Endothelial cell of umbilical vein (primary cell): ENCODE measurements around the gene MCM5. TPM values are rescaled to one million over a fixed set of nuclear protein-coding genes. Genes with fewer than 3 reads are reported as not detected.

ENCODE experiments used
- BruUV-seq: library from RNA; stranded (reverse); fragments of 400-500 nt; replicated peaks from 2 replicates; lab custom pipeline; 2021; lab: Mats Ljungman, UMichigan
- CTCF ChIA-PET: fragments of 300-600, 350-600 bp; sonication (Branson Sonifier 250); formaldehyde crosslinking; loops from one replicate; lab custom pipeline; 2021; ENCODE audit warnings: antibody characterized with exemption, inconsistent platforms; lab: Charles Lee
- POLR2A ChIA-PET: fragments of 300-600, 350-600 bp; sonication (Branson Sonifier 250); formaldehyde crosslinking; loops from one replicate; lab custom pipeline; 2021; ENCODE audit warnings: antibody characterized with exemption, inconsistent platforms; lab: Charles Lee
- DNase-seq: peaks from one replicate; pipeline ENCODE4 v3.0.0-alpha.2; 2011; ENCODE audit warnings: low read depth, low spot score
- FAIRE-seq: peaks from 2 replicates; lab custom pipeline; 2011; peaks lifted over from hg19 to GRCh38; lab: Jason Lieb, UNC
- H2AFZ ChIP-seq: 2 replicates; pipeline ENCODE4 v1.6.0; 2012; ENCODE audit warnings: low read depth, low read length, control low read depth, inconsistent platforms
- H3K27ac ChIP-seq: 2 replicates; pipeline ENCODE4 v1.5.1; 2011; ENCODE audit warnings: low read depth, mild to moderate bottlenecking, control low read depth, low read length, moderate library complexity; ENCODE audit not compliant: insufficient read depth
- H3K27me3 ChIP-seq, 2 experiments: 2 replicates each; pipeline versions ENCODE4 v1.6.0 to v1.6.1; 2011; ENCODE audit warnings: low read length in 2 of 2, mixed read lengths in 1 of 2; ENCODE audit not compliant: control insufficient read depth in 2 of 2, insufficient read depth in 2 of 2
- H3K36me3 ChIP-seq, 2 experiments: 2 replicates in 1 of 2; 3 replicates in 1 of 2; pipeline ENCODE4 v1.5.1; 2011; ENCODE audit warnings: low read length in 2 of 2, mild to moderate bottlenecking in 1 of 2, moderate library complexity in 1 of 2; ENCODE audit not compliant: control insufficient read depth in 2 of 2, insufficient read depth in 2 of 2; ENCODE audit errors: extremely low read depth in 1 of 2
- H3K4me1 ChIP-seq: 3 replicates; pipeline ENCODE4 v1.5.1; 2011; ENCODE audit warnings: mild to moderate bottlenecking, low read length; ENCODE audit not compliant: control insufficient read depth, insufficient read depth; ENCODE audit errors: extremely low read depth
- H3K4me2 ChIP-seq: 2 replicates; pipeline ENCODE4 v1.6.1; 2011; ENCODE audit warnings: low read length, control low read depth, mixed read lengths; ENCODE audit not compliant: insufficient read depth
- H3K4me3 ChIP-seq, 3 experiments: fragments of 200-600 bp in 1 of 3; sonication (generic), shearing (Covaris generic) in 1 of 3; replicated peaks in 1 of 3; 2 replicates each; pipeline ENCODE4 v1.5.1; 2011 to 2016; ENCODE audit warnings: control low read depth in 3 of 3, low read length in 3 of 3, mild to moderate bottlenecking in 2 of 3, inconsistent platforms in 1 of 3, low read depth in 1 of 3, moderate library complexity in 1 of 3; ENCODE audit not compliant: insufficient read depth in 1 of 3
- H3K79me2 ChIP-seq: 2 replicates; pipeline ENCODE4 v1.6.0; 2012; ENCODE audit warnings: low read length, inconsistent platforms; ENCODE audit not compliant: control insufficient read depth, insufficient read depth
- H3K9ac ChIP-seq: replicated peaks from 2 replicates; pipeline ENCODE3; 2011; ENCODE audit warnings: low read length, control low read depth; ENCODE audit not compliant: insufficient read depth; ENCODE audit errors: extremely low read depth
- H3K9me1 ChIP-seq: replicated peaks from 3 replicates; pipeline ENCODE4 v1.6.0; 2011; ENCODE audit warnings: mild to moderate bottlenecking, low read length; ENCODE audit not compliant: control insufficient read depth, insufficient read depth; ENCODE audit errors: extremely low read depth
- H3K9me3 ChIP-seq: replicated peaks from 2 replicates; pipeline ENCODE4 v1.5.1; 2012; ENCODE audit warnings: low read length, inconsistent platforms; ENCODE audit not compliant: control insufficient read depth, insufficient read depth
- H4K20me1 ChIP-seq: replicated peaks from 2 replicates; pipeline ENCODE3; 2011; ENCODE audit warnings: mild to moderate bottlenecking, low read length; ENCODE audit not compliant: control insufficient read depth, insufficient read depth; ENCODE audit errors: extremely low read depth
- EZH2 ChIP-seq: IDR thresholded peaks from 2 replicates; pipeline ENCODE4 v1.6.1; 2012; ENCODE audit warnings: borderline replicate concordance, low read depth, mild to moderate bottlenecking, moderate library complexity, low read length, inconsistent platforms; ENCODE audit not compliant: severe bottlenecking
- FOS ChIP-seq: IDR thresholded peaks from 2 replicates; pipeline ENCODE4 v1.6.1; 2011; ENCODE audit warnings: mild to moderate bottlenecking, low read length, moderate library complexity, borderline replicate concordance; ENCODE audit not compliant: insufficient read depth
- GATA2 ChIP-seq: IDR thresholded peaks from 2 replicates; pipeline ENCODE4 v1.7.0; 2011; ENCODE audit warnings: low read depth, mild to moderate bottlenecking, moderate library complexity, mixed read lengths, low read length; ENCODE audit not compliant: insufficient read length, insufficient read depth
- JUN ChIP-seq: IDR thresholded peaks from 2 replicates; pipeline ENCODE4 v1.6.1; 2011; ENCODE audit warnings: borderline replicate concordance, low read depth; ENCODE audit not compliant: insufficient read length, insufficient read depth
- MYC ChIP-seq: IDR thresholded peaks from one replicate; pipeline ENCODE4 v1.6.1; 2011; ENCODE audit warnings: mild to moderate bottlenecking, low read depth, low read length
- POLR2A ChIP-seq: IDR thresholded peaks from 2 replicates; pipeline ENCODE4 v1.6.1; 2012; ENCODE audit warnings: low read depth, mild to moderate bottlenecking, control low read depth, low read length
- POLR2AphosphoS5 ChIP-seq: IDR thresholded peaks from 2 replicates; pipeline ENCODE4 v1.6.1; 2012; ENCODE audit warnings: low read depth, mild to moderate bottlenecking, control low read depth, low read length, moderate library complexity; ENCODE audit not compliant: insufficient read depth
- dilution Hi-C: fragments of 300-500 bp; cut with MboI; formaldehyde crosslinking; loops from one replicate; pipeline ENCODE4 v1.15.0; 2019; ENCODE audit warnings: low sequenced_read_pairs; ENCODE audit not compliant: extremely low pct_ligation_motif_present
- intact Hi-C: fragments of 100-400 bp; cut with micrococcal nuclease; formaldehyde crosslinking; loops from one replicate; pipeline ENCODE4 v1.10.0; 2022
- polyA plus RNA-seq, 4 experiments: library from polyadenylated mRNA; depleted of rRNA in 3 of 4; stranded (reverse) in 3 of 4; unstranded in 1 of 4; fragments of >200 nt; gene quantifications; 2 replicates each; pipeline versions ENCODE4 v1.2.1 to v1.2.3, GENCODE V29; 2011 to 2012; ENCODE audit warnings: missing spikeins in 1 of 4
- total RNA-seq: library from RNA; stranded (reverse); gene quantifications from 2 replicates; pipeline ENCODE4 v1.2.3, GENCODE V29; 2021
- TF ChIP-seq, protein P1 (sequence below), 2 donors: IDR thresholded peaks; 1 replicate in 1 of 2; 2 replicates in 1 of 2; pipeline ENCODE4 v1.5.1; 2011; ENCODE audit warnings: low read length in 2 of 2, mild to moderate bottlenecking in 2 of 2, moderate library complexity in 2 of 2, control low read depth in 1 of 2, inconsistent platforms in 1 of 2, low read depth in 1 of 2; ENCODE audit not compliant: insufficient read depth in 1 of 2; ENCODE audit errors: extremely low read depth in 1 of 2
- TF ChIP-seq, protein P2 (sequence below): IDR thresholded peaks from 2 replicates; pipeline ENCODE4 v1.6.1; 2011; ENCODE audit not compliant: insufficient read depth, insufficient read length

The MCM5 gene
- total and polyA plus RNA-seq, 2 donors (not counting 3 experiments of a cell fraction or from before 2014, with no cell fraction given) = 67.8 to 111 TPM

DNA sequence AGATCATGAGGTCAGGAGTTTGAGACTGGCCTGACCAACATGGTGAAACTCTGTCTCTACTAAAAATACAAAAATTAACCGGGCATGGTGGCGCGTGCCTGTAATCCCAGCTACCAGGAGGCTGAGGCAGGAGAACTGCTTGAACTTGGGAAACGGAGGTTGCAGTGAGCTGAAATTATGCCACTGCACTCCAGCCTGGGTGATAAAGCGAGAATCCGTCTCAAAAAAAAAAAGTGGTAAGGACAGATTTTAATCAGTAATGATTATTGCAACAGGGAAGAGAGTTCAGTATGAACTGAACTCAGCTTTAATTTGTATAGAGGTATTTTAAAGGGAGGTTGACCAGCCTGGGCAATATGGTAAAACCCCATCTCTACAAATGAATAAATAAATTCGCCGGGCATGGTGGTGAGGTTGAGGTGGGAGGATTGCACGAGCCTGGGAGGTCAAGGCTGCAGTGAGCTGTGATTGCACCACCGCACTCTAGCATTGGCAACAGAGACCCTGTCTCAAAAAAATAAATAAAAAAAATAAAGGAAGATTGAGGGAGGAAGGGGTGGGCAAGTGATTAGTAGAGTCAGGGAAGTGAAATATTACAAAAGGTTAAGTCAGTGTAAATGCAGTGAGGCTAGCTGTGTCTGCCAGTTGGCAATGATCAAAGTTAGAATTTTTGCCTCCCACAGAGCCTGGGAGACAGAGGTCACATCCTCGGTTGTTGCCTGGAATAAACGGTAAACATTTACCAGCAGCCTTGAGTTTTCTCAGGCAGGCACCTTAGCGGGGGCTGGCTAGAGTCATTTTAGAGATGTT is 2.6 kb upstream of the MCM5 start:
- H3K79me2 ChIP-seq = peaks cover 19% of the 10 kb centered on the region
- no peaks in the 10 kb centered on the region for H3K9me3 ChIP-seq
- H4K20me1 ChIP-seq = no peaks in the 10 kb centered on the region
- FAIRE-seq (no peak), DNase-seq (peak; percentile 45)
- H3K9ac ChIP-seq = peak overlapping the region; percentile 5
- peak overlapping the region; percentile 8 for H3K27ac ChIP-seq
- CTCF ChIA-PET = interaction anchor here (1.0 to 1.2 kb wide), 4 partner anchors 12 to 186 kb away, joined by 3 read pairs; no protein-coding TSS in a partner anchor
- H3K9me1 ChIP-seq = no peaks in the 10 kb centered on the region
- dilution Hi-C loops = no loop called here
- no peaks in the 10 kb centered on the region for H3K27me3 ChIP-seq
- intact Hi-C loops = loop anchor here (2.0 kb wide), 1 partner anchor 16 kb away; the partner anchor contains the start of gene HMOX1
- no peak overlapping the region for H3K4me2 ChIP-seq
- H3K4me1 ChIP-seq = peaks cover 17% of the 10 kb centered on the region
- H3K4me3 ChIP-seq = no peak overlapping the region
- POLR2A ChIA-PET = no interaction called here
- TF ChIP-seq POLR2A (no peak), EZH2 (no peak), POLR2AphosphoS5 (no peak), MYC (no peak), GATA2 (no peak), JUN (no peak), FOS (no peak)
- TF ChIP-seq, protein P1, sequence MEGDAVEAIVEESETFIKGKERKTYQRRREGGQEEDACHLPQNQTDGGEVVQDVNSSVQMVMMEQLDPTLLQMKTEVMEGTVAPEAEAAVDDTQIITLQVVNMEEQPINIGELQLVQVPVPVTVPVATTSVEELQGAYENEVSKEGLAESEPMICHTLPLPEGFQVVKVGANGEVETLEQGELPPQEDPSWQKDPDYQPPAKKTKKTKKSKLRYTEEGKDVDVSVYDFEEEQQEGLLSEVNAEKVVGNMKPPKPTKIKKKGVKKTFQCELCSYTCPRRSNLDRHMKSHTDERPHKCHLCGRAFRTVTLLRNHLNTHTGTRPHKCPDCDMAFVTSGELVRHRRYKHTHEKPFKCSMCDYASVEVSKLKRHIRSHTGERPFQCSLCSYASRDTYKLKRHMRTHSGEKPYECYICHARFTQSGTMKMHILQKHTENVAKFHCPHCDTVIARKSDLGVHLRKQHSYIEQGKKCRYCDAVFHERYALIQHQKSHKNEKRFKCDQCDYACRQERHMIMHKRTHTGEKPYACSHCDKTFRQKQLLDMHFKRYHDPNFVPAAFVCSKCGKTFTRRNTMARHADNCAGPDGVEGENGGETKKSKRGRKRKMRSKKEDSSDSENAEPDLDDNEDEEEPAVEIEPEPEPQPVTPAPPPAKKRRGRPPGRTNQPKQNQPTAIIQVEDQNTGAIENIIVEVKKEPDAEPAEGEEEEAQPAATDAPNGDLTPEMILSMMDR (IDR thresholded peaks at IDR 0.05; ENCODE audit: extremely low read depth in 1 of 2, insufficient read depth in 1 of 2, low read depth in 1 of 2, low read length in 2 of 2) = no peak
- TF ChIP-seq, protein P2, sequence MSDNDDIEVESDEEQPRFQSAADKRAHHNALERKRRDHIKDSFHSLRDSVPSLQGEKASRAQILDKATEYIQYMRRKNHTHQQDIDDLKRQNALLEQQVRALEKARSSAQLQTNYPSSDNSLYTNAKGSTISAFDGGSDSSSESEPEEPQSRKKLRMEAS = no peak
- peak overlapping the region; percentile 17 for H2AFZ ChIP-seq
- BruUV-seq = no TSS peak
- H3K36me3 ChIP-seq = peaks cover 7 to 11% of the 10 kb centered on the region in 2 experiments
